Esophagus (tissue), 2 donors: ENCODE results near the gene ABHD8. TPM values are rescaled to one million over a fixed set of nuclear protein-coding genes. Genes with fewer than 3 reads are reported as not detected.

Source experiments
- H3K27ac ChIP-seq, 2 donors: one replicate each; pipeline ENCODE4 v1.5.1; 2013; ENCODE audit warnings: low read depth in 2 of 2, mild to moderate bottlenecking in 2 of 2, inconsistent platforms in 1 of 2, low read length in 1 of 2, moderate library complexity in 1 of 2
- H3K27me3 ChIP-seq, 2 donors: one replicate each; pipeline ENCODE4 v1.6.1; 2013; ENCODE audit warnings: low read length in 2 of 2, control low read depth in 1 of 2, mild to moderate bottlenecking in 1 of 2; ENCODE audit not compliant: insufficient read depth in 2 of 2, control insufficient read depth in 1 of 2
- H3K36me3 ChIP-seq, 2 donors: one replicate each; pipeline ENCODE4 v1.6.1; 2013; ENCODE audit warnings: low read length in 1 of 2; ENCODE audit not compliant: control insufficient read depth in 2 of 2, insufficient read depth in 2 of 2
- H3K4me1 ChIP-seq, 2 donors: one replicate each; pipeline ENCODE4 v1.6.1; 2013; ENCODE audit warnings: low read length in 1 of 2; ENCODE audit not compliant: control insufficient read depth in 2 of 2, insufficient read depth in 2 of 2
- H3K4me3 ChIP-seq, 2 donors: one replicate each; pipeline ENCODE4 v1.5.1; 2013; ENCODE audit warnings: low read length in 2 of 2, mild to moderate bottlenecking in 2 of 2, low read depth in 1 of 2, moderate library complexity in 1 of 2
- H3K9me3 ChIP-seq, 2 donors: one replicate each; pipeline ENCODE4 v1.6.1; 2013; ENCODE audit warnings: mild to moderate bottlenecking in 2 of 2, low read depth in 1 of 2, low read length in 1 of 2, moderate library complexity in 1 of 2; ENCODE audit not compliant: control insufficient read depth in 2 of 2, insufficient read depth in 1 of 2
- WGBS, 2 donors: extraction: QIAGEN DNeasy Blood & Tissue Kit; methylation state at CpG; one replicate each; pipeline ENCODE4 v1.1.7; 2013; 5-methylcytosine and 5-hydroxymethylcytosine counted together
- polyA plus RNA-seq, 2 donors: library from polyadenylated mRNA; stranded (reverse); fragments of 200-250 nt; gene quantifications; one replicate each; pipeline ENCODE4 v1.2.3, GENCODE V29; 2013
- donor health status: healthy with polysubstance abuse.
- donor health status: Bipolar disorder and iron deficiency.

The ABHD8 gene
- polyA plus RNA-seq, 2 donors, result 3.4 to 4.5 TPM

- H3K4me3 ChIP-seq, result peak within 1 kb of the TSS; percentile 56 to 68
- 1 to 3% methylated on average over 43 to 86 of the region's 86 CpGs for WGBS, 2 donors
- peaks cover 13 to 26% of the 10 kb centered on the region in 2 donors for H3K4me1 ChIP-seq
- H3K9me3 ChIP-seq, result peaks cover 0 to 12% of the 10 kb centered on the region in 2 donors
- peaks cover 0 to 4% of the 10 kb centered on the region in 2 donors for H3K27me3 ChIP-seq
- H3K27ac ChIP-seq, result peak within 1 kb of the TSS; percentile 85 to 90
- peaks cover 0 to 26% of the 10 kb centered on the region in 2 donors for H3K36me3 ChIP-seq
Measured at GRCh38 chr19:17334414-17335409, 31.5 kb upstream of the ABHD8 start, which contains the start of gene ANO8. TSS of gene ANO8 (minus strand) at chr19:17334855. CDS start at chr19:17334670, 185 bp downstream.

- 39% methylated on average over 50 to 52 of the region's 52 CpGs for WGBS, 2 donors
- Histone ChIP-seq H3K4me3 (peak overlapping the region; percentile 56 to 68), H3K36me3 (peaks cover 0 to 22% of the 10 kb centered on the region in 2 donors), H3K27me3 (peaks cover 0 to 4% of the 10 kb centered on the region in 2 donors), H3K4me1 (peaks cover 16 to 33% of the 10 kb centered on the region in 2 donors), H3K27ac (peak overlapping the region; percentile 85 to 90), H3K9me3 (peaks cover 0 to 12% of the 10 kb centered on the region in 2 donors)
Measured at GRCh38 chr19:17333611-17334413, 30.6 kb upstream of the ABHD8 start.

- WGBS, 2 donors, result 95 to 97% methylated on average over 45 of the region's 45 CpGs
- Histone ChIP-seq H3K27me3 (peaks cover 0 to 4% of the 10 kb centered on the region in 2 donors), H3K27ac (no peak overlapping the region), H3K9me3 (peaks cover 0 to 12% of the 10 kb centered on the region in 2 donors), H3K4me1 (peaks cover 10 to 27% of the 10 kb centered on the region in 2 donors), H3K4me3 (peak overlapping the region in 1 of 2 donors; percentile 8), H3K36me3 (peaks cover 0 to 21% of the 10 kb centered on the region in 2 donors)
Measured at GRCh38 chr19:17332677-17333581, 29.7 kb upstream of the ABHD8 start.

GRCh38 chr19:17332360-17332676 is 29.1 kb upstream of the ABHD8 start:
- peaks cover 10 to 27% of the 10 kb centered on the region in 2 donors for H3K4me1 ChIP-seq
- peaks cover 0 to 21% of the 10 kb centered on the region in 2 donors for H3K36me3 ChIP-seq
- no peak overlapping the region for H3K27ac ChIP-seq
- H3K4me3 ChIP-seq, result no peak overlapping the region
- 92 to 93% methylated on average over 8 of the region's 8 CpGs for WGBS, 2 donors
- peaks cover 0 to 4% of the 10 kb centered on the region in 2 donors for H3K27me3 ChIP-seq
- peaks cover 0 to 12% of the 10 kb centered on the region in 2 donors for H3K9me3 ChIP-seq

- Histone ChIP-seq H3K27ac (no peak overlapping the region), H3K4me1 (peaks cover 10 to 27% of the 10 kb centered on the region in 2 donors), H3K36me3 (peaks cover 0 to 21% of the 10 kb centered on the region in 2 donors), H3K4me3 (no peak overlapping the region), H3K9me3 (peaks cover 0 to 12% of the 10 kb centered on the region in 2 donors), H3K27me3 (peaks cover 0 to 4% of the 10 kb centered on the region in 2 donors)
- 71 to 75% methylated on average over 13 of the region's 13 CpGs for WGBS, 2 donors
Measured at GRCh38 chr19:17331045-17331558, 27.9 kb upstream of the ABHD8 start.

GRCh38 chr19:17330262-17331044 is 27.2 kb upstream of the ABHD8 start:
- Histone ChIP-seq H3K27me3 (peaks cover 0 to 4% of the 10 kb centered on the region in 2 donors), H3K9me3 (peaks cover 0 to 12% of the 10 kb centered on the region in 2 donors), H3K4me1 (peaks cover 10 to 27% of the 10 kb centered on the region in 2 donors), H3K27ac (no peak overlapping the region), H3K36me3 (peaks cover 0 to 21% of the 10 kb centered on the region in 2 donors), H3K4me3 (no peak overlapping the region)
- 84 to 91% methylated on average over 21 to 24 of the region's 24 CpGs for WGBS, 2 donors

- peaks cover 0 to 28% of the 10 kb centered on the region in 2 donors for H3K36me3 ChIP-seq
- H3K4me3 ChIP-seq, result peak overlapping the region; percentile 0 to 31
- H3K4me1 ChIP-seq, result peaks cover 10 to 25% of the 10 kb centered on the region in 2 donors
- 51% methylated on average over 45 to 51 of the region's 51 CpGs for WGBS, 2 donors
- H3K27me3 ChIP-seq, result peaks cover 0 to 4% of the 10 kb centered on the region in 2 donors
- H3K9me3 ChIP-seq, result peaks cover 0 to 12% of the 10 kb centered on the region in 2 donors
- no peak overlapping the region for H3K27ac ChIP-seq
Measured at GRCh38 chr19:17329366-17330261, 26.4 kb upstream of the ABHD8 start.
